DMS 273 (cell line): ENCODE measurements around the gene LAGE3.
A peak's percentile ranks its signal among the peaks of the same experiment; 100 is the strongest.

Experiments used
- DNase-seq: peaks from one replicate; lab custom pipeline; 2025; ENCODE audit not compliant: unreplicated experiment; lab: John Stamatoyannopoulos, UW

The LAGE3 gene

DNA sequence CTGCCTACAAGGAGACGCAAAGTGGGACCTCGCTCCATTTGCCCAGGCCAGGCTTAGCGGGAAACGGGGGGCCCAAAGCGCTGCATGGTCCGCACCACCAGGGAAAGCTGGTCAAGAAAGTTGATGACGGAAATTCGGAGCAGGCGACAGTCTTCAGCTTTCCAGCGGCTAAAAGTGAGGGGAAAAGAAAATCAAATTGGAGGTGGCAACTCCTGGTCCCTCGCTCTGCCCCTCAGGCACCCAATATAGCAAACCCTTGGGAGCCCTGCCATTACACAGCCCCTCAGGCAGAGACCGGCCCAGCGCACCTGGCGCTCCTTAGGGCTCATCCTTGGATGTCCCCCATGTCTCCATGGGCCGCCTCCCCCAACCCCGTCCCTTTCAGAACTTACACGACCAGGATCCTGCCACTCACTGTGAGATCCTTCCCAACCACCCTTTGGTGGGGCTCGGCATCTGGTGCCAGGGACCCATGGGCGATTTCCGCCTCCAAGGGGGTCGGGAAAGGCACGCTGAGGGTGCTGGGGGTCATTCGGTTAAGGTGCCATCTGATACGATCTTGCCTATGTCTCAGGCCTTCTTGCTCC, 1.1 kb downstream of the LAGE3 start:
- no peak for DNase-seq

DNA sequence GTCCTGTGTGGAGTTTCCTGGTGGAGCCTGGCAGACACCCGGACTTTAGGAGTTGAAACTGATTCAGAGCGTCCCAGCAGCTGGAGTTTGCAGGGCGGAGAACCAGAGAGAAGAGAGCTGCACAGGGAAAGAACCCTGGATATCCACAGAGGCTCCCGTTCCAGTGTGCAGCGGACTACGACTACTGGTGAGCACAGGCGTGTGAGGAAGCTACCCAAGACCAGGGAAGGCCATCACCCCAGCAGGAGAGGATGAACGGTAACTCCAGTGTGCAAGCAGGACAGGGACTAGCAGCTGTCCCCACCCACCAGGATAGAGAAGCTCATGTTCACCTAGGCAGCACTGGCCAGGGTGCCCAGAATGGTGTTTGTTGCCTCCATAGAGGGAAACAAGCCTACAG, 2.3 kb downstream of the LAGE3 start:
- no peak for DNase-seq

DNA sequence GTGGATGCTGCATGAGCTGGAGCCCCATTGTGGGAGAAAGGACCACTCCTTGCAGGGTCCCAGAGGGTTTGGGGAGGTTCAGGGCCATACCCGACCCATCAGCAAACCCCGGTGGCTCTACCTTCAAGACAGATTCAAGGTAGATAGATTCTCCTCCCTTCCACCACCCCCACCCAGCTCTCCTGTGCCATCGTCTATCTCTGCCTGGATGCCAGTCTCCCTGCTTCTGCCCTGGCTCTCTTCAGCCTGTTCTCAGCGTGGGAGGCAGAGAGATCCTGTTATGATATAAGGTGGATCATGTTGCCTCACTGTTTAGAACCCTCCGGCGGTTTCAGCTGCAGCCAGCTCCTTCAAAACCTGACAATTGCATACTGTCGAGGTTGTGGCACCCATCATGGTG, 5.4 kb downstream of the LAGE3 start:
- no peak for DNase-seq

DNA sequence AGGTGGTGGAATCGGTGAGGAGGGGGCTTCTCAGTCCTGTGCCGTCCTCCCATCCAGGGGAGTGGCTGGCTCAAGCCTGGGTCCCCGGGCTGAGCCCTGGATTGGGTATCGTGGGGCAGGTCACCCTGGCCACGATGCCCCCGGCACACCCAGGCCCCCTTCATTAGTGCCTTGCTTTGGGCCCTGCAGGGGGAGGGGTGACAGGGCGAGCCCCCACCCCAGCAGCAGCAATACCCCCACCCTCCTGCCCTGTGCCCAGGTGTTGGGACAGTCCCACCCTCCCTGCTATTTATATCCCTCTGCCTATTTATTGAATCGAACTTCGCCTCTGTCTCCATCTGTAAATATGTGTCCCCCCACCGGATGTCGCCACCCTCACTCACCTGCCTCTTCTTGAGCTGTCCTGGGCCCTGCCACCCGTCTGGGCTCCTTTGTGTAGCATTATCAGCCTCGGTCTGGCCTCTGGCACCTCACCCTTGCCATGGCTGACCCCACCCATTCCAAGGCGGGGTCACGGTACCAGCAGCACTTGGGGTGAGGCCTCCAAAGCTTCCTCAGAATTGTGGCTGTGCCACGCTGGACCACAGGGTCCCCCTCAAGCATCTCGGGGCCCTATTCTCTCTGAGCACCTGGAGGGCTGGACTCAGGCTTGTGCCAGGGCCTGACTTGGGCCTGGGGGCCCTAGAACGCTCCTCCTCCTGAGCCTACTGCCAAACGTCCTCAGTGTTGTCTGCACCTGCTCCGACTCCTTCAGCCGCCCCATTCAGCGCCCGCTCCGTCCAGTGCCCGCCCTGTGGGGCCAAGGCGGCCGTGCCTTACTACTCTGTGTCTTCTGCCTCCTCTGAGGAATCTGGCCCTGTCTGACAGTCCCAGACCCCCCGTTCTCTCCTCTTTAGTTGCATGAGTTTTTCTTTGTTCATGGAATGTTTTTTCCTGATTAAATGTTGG, 6.1 kb downstream of the LAGE3 start:
- no peak for DNase-seq

DNA sequence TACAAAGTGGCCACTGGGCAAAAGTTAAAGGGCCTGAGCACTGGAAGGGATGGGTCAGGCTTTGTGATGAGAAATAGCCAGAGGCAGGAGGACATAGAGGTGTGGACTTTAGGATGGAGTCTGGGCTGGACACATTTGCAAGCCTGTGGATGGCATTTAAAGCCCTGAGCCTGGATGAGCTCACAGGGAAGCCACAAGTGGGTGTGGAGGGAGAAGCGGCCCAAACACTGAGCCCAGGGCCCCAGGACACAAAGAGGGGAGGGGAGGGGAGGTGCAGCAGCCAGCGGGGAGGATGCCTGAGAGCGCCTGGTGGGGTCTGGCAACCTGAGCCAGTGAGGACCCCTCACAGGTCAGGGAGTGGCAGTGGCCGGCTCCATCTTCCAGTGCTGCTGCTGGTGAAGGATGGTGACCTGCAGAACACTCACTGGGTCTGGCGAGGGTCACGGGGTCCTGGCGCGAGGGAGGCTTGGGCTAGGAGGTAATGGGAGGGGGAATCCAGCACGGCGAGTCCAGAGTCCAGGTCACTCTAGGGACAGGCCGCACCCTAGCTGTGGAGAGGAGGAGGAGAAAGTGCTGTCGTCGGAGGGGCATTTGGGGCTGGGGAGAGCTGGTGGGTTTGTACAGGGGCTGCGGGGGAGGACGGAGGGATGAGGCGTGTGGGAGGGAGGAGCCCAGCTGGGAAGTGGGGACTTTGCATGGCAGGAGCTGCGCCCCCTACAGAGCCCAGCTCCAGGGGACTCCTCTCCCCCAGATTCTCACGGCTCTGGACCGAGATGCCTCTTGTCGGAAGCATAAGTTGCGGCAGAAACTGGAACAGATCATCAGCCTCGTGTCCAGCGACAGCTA, 7.0 kb downstream of the LAGE3 start:
- no peak for DNase-seq

DNA sequence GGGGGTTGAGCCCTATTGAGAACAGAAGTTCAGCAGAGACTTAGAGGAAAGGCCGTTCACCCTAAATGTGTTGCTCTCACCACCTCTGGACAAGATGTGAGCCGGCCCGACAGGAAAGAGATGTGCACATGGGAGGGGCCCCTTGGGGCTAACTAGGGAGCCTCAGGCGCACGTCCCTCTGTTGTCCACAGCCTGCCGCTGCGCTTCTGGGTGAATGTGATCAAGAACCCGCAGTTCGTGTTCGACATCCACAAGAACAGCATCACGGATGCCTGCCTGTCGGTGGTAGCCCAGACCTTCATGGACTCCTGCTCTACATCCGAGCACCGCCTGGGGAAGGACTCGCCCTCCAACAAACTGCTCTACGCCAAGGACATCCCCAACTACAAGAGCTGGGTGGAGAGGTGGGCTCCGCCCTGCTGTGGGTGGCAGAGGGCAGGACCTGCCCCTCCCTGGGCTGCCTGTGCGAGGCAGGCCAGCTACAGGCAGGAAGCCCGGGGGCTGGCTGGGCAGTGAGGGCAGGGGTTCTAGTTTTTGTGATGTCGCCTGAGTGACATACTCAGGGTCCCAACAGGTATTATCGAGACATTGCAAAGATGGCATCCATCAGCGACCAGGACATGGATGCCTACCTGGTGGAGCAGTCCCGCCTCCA, 8.0 kb downstream of the LAGE3 start:
- DNase-seq, result no peak

DNA sequence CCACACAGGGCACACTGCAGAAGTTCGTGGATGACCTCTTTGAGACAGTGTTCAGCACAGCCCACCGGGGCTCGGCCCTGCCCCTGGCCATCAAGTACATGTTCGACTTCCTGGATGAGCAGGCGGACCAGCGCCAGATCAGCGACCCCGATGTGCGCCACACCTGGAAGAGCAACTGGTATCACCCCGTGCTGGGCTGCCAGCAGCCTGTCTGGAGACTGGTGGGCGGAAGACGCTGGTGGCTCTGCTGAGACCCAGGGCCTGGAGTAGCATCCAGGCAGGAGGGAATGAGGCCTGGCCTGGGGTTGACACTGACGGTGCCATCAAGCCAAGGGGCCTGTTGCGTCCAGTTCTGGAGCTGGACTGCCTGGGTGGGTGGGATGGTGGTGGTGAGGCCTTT, 8.6 kb downstream of the LAGE3 start:
- no peak for DNase-seq

DNA sequence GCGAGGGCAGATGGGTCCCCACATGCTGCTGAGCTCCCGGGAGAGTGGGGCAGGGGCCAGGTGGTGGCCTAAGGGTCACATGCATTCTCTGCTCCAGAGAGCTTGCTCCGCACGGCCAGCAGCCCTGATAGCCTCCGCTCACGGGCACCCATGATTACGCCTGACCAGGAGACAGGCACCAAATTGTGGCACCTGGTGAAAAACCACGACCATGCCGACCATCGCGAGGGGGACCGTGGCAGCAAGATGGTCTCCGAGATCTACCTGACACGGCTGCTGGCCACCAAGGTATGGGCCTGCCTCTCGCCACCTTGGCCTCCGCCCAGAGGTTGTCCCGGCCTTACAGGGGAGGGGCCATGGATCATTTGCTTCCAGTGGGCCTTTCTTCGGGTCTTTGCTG, 9.2 kb downstream of the LAGE3 start:
- no peak for DNase-seq

DNA sequence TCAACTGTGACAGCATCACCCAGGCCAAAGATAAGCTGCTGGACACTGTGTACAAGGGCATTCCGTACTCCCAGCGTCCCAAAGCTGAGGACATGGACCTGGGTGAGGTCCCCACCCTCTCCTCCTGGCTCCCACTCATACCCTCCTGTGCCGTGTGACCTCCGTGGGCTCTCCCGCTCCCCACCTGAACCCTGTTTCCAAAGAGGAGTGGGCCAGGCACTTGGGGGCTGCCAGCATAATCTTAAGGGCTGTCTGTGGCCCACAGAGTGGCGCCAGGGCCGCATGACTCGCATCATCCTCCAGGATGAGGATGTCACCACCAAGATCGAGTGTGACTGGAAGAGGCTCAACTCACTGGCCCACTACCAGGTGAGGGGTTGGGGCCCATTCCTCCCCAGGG, 10.0 kb downstream of the LAGE3 start:
- DNase-seq, result no peak

DNA sequence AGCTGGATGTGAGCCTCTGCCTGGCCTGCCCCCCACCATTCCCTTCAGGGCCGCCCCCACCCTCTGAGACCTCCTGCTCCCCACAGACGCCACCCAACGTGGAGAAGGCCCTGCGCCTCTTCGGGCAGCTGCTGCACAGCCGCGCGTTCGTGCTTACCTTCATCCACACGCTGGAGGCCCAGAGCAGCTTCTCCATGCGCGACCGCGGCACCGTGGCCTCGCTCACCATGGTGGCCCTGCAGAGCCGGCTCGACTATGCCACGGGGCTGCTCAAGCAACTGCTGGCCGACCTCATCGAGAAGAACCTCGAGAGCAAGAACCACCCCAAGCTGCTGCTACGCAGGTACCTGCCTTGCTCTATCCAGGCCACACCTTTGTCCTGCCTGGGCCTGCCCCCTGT, 10.9 kb downstream of the LAGE3 start:
- no peak for DNase-seq

DNA sequence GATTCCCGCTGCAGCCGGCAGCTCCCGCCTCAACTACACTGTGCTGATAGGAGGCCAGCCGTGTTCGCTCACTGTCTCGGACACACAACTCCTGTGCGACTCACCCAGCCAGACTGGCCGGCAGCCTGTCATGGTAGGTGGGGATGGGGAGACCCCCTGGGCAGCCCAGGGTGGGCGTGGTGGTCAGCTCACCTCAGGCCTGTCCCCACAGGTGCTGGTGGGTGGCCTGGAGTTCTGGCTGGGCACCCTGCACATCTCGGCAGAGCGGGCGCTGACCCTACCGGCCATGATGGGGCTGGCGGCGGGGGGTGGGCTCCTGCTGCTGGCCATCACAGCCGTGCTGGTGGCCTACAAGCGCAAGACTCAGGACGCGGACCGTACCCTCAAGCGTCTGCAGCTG, 11.5 kb downstream of the LAGE3 start:
- no peak for DNase-seq

DNA sequence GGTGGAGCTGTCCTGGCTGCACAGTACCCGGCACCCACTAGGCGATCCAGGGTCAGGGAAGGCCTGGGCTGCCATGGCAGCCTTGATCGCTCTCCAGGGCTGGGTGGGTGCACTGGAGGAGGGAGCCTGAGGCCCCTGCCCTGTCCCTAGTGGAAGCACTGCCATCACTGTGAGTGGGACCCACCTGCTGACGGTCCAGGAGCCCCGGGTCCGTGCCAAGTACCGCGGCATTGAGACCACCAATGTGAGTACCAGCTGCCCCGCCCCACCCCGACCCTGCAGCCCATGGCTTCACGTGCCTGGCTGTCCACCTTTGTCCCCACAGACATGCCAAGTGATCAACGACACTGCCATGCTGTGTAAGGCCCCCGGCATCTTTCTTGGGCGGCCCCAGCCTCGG, 12.2 kb downstream of the LAGE3 start:
- DNase-seq, result no peak

DNA sequence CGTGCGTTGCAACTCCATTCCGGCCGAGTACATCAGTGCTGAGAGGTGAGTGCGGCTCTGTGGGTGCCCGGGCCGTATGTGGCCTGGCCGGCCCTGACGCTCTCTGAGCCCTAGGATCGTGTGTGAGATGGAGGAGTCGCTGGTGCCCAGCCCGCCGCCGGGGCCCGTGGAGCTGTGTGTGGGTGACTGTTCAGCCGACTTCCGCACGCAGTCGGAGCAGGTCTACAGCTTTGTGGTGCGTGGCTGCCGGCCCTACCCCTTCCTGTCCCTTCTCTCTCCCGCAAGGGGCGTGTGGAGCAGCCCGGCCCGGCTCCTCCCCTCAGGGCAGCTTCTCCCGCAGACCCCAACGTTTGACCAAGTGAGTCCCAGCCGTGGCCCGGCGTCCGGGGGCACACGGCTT, 13.0 kb downstream of the LAGE3 start:
- DNase-seq, result no peak

DNA sequence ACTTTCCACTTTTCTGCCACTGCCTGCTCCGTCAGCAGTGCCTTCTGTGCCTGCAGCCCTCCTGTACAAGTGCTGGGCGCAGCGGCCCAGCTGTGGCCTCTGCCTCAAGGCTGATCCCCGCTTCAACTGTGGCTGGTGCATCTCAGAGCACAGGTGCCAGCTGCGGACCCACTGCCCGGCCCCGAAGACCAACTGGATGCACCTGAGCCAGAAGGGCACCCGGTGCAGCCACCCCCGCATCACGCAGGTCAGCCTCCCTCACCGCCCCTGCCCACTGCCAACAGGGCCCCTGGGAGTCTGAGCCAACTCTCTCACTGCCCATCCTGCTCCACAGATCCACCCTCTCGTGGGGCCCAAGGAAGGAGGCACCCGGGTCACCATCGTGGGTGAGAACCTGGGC, 13.5 kb downstream of the LAGE3 start:
- DNase-seq, result no peak

DNA sequence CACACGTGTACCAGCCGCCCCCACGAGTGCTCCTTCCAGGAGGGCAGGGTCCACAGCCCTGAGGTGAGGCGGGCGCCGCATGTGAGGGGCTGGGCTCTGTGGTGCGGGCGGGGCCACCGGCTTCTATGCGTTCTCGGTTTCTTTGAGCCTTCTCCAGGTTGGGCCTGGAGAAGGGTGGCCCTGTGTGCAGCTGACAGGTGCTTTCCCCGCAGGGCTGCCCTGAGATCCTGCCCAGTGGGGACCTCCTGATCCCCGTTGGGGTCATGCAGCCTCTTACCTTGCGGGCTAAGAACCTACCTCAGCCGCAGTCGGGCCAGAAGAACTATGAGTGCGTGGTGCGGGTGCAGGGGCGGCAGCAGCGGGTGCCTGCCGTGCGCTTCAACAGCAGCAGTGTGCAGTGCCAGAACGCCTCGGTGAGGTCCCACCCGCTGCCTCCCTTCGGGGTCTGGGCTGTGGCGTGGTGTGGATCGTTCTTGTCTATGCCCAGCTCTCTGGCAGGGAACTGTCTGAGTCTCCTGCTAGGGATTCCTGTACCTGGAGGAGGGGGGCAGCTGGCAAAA, 14.2 kb downstream of the LAGE3 start:
- no peak for DNase-seq

DNA sequence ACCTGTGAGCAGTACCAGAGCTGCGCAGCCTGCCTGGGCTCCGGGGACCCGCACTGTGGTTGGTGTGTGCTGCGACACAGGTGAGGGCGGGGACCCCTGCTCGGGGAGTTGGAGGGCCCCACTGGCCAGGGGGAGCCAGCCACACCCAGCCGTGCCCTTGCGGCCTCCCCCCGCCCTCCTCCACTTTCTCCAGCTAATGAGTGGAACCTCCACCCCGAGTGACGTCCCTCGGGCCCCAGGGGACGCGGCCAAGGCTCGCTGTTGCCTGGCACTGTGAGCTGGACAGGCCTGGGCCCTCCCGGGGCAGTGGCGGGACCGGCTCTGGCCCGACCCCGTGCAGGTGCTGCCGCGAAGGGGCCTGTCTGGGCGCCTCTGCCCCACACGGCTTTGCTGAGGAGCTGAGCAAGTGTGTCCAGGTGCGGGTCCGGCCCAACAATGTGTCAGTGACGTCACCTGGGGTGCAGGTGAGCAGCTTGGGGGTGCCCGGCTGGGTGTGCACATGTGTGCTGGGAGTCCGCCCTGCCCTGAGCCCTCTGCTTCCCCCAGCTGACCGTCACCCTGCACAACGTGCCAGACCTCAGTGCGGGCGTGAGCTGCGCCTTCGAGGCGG, 15.4 kb downstream of the LAGE3 start:
- DNase-seq, result no peak

DNA sequence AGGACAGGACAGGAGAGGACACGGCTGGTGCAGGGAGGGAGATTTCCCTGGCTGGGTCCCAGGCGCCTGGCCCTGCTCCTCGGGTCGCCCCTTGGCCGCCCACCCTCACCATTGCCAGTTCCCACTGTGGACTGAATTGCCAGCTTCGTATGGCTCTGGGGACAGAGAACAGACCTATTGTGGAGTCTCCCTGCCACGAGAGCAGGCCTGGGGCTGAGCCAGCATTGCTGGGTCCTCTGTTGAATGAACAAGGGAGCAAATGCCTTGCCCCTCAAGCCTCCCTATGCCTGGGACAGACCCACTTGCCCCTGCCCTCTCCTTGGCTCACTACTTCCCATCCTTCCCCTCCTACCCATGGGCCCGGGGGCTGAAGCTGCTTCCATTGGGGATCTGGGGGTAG, 16.7 kb downstream of the LAGE3 start:
- DNase-seq, result no peak

DNA sequence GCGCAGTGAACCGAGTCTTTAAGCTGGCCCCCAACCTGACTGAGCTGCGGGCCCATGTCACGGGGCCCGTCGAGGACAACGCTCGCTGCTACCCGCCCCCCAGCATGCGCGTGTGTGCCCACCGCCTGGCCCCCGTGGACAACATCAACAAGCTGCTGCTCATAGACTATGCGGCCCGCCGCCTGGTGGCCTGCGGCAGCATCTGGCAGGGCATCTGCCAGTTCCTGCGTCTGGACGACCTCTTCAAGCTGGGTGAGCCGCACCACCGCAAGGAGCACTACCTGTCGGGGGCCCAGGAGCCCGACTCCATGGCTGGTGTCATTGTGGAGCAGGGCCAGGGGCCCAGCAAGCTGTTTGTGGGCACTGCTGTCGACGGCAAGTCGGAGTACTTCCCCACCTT, 18.8 kb downstream of the LAGE3 start:
- DNase-seq, result peak; percentile 82

DNA sequence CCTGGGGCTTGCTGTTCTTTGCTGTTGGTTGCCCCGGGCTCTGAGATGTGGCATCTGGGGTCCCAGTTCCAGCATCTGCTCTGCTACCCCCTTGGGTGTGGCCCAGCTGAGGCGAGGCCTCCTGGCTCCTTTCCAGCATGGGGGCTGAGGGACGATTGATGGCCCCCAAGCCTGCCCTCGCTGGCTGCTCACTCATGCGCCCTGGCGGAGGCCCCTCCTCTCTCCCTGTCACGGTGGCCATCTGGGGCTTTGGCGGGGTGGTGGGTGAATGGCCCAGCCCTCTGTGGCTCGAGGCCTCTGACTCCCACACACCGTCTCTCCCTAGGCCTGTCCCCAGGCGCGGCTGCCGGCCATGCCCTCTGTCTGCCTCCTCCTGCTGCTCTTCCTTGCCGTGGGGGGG, 19.2 kb downstream of the LAGE3 start:
- DNase-seq, result peak; percentile 81

DNA sequence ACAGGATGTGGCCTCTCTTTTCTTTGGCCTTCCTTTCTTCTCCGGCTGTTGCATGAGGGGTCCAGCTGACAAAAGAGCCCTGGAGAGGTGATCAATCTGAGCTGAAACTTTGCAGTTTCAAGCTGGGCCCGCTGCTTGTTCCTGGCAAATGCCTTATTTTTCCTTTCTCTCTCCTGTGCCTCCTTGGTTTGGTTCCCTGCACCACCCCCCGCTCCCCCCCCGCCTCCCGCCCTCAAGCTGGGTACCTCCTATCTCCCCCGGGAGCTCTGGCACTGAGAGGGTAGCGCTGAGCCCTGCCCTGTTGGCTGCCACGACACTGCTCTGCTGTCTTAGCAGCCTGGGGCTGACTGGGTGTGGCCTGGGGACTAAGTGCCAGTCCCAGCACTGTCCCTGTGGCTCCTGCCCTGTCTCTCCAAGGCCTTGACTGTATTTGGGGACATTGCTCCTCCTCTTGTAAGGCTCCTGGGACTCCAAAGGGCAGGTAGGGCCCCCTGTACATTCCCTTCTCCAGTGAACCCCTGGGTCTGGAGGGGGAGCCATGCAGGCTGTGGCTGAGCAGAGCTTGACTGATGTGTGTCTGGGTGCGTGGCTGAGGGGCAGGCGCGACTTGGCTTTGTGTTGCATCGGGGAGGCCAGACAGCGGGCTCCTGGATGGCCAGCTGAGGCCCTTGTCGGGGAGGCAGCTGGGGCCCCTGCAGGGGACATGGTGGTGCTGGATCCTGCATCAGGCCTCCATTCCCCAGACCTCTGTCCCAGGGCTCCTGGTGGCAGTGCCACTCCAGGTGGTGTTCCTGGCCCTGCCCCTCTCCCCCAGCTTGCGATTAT, 19.9 kb downstream of the LAGE3 start:
- DNase-seq, result peak; percentile 63
